ENCODE measurements around the gene STK32C. TPM values are rescaled to one million over a fixed set of nuclear protein-coding genes. Genes with fewer than 3 reads are reported as not detected.

STK32C gene
- total RNA-seq, 1 donor from 2014 or later: 21.5 TPM

DNA sequence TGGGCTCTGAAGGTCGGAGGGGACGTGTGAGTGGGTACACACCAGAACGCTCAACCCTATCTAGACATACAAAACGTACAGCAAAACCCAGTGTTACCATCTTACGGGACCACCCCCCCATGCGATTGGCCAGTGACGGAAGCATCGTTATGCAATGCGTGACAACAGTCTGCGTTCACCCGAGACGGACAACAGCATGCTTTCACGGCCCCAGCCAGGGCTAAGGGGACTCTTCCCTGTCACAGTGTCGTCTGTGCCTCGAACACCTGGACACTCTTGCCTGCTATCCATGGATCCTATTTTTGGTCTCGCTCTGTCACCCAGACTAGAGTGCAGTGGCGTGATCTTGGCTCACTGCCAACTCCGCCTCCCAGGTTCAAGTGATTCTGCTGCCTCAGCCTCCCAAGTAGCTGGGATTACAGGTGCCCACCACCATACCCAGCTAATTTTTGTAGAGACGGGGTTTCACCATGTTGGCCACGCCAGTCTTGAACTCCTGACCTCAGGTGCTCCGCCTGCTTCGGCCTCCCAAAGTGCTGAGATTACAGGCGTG is 97.7 kb downstream of the STK32C start:
- DNase-seq: no peak

GRCh38 chr10:132209130-132209529 is 98.6 kb downstream of the STK32C start:
- no peak for DNase-seq

DNA sequence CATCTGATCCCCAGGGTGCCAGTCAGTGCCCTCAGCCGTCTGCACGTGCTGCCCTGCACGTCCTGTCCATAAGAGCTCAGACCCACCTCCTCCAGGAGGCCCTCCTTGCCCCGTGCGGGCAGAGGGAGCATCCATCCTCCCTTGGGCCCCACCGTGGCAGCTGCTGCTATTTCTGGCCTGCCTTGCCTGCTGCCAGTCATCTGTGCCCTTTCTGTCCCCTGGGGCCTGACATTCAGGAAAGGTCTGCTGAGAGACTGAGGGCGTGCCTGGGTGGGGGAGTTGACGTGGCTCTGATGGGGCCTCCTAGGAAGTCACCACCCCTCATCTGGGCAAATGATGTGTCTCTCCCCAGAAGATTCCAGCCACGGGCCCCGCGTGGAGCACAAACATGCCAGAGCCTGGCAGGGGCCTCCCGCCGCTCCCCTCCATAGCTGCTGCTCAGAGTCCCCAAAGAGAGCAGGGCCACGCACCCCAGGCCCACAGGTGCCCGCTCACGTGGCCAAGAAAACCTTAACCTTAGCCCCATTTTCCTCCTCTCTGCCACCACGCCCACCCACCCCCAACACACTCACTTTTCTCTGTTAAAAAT is 99.2 kb downstream of the STK32C start:
- no peak for DNase-seq

GRCh38 chr10:132207536-132208461 is 100.0 kb downstream of the STK32C start:
- no peak for DNase-seq

DNA sequence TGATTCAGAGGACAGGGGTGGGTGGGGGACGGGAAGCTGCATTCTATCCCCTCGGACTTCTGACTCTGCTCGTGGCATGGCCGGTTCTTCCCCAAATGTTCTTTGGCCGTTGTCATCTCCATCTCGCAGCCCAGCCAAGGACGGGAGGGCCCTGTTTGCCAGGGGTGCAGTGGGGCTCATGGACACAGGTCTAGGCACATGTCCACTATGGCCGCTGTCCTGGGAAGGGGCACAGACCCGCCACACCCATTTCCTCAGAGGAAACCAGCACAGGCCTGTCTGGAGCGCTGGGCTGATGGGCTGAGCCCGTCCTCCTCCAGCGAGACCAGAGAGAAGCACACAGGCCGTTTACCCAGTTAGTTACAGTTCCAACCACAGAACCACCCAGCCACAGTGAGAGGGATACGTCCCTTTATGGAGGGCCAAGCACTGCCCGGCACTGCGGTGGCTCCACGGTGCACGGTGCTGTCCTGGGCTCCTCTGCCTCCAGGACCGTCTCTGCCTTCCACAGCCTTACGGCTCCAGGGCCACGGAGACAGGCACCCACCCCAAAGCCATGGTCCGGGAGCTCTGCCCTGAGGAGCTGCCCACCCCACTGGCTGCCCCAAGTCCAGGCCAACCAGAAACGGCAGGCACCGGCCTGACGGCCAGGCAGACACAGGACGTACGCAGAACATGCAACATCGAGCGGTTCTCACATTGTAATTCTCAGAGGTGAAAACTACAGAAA is 100.8 kb downstream of the STK32C start:
- no peak for DNase-seq

DNA sequence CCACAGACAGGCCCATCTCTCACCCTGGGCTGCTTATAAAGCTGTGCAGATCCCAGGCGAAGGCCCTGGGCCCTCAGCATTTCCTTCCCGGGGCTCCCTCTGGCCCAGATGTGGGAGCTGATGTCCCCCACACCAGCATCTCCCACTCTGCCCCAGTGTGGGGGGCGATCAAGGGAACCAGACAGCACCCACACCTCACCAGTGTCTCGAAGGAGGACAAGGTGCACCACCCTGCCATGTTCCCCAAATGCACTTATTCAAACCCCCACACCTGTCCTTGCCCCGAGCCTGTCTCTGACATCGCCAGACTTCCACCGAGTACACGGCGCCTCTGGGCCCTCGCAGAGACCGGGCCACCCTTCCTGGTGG is 101.4 kb downstream of the STK32C start:
- no peak for DNase-seq

DNA sequence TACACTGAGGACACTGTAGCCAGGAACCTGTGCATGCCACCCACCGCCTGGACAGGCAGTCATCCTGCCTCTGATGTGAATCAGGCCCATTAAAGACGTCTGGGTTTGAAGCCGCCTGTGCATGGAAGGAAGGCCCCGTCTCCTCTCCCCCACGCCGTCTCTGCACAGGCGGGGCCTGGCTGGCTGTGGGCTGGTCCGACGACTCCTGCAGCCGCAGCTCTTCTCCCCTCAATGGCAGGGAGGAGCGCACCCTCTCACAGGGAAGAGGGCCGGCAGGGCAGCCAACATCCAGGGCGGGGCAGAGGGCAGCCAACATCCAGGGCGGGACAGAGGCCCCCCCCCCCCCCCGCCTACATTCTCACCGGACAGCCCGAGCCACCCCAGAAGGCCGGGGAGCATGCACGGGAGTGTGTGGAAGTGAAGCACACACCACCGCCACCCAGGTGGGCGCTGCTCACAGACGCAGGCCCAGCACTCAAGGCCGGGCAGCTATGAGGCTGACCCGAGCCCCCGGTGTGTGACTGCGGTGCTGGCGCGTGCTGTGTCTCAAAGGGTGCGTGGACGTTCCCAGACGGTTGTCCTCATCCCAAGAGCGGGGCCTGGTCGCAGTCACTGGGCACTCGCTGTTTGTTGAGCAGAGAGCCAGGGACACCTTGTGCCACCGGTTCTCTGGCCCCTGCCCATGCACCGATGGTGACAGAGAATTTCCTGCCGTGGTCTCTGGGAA is 101.9 kb downstream of the STK32C start:
- DNase-seq: no peak

GRCh38 chr10:132204781-132205473 is 102.8 kb downstream of the STK32C start:
- no peak for DNase-seq

GRCh38 chr10:132204078-132204780 is 103.5 kb downstream of the STK32C start:
- DNase-seq: no peak

DNA sequence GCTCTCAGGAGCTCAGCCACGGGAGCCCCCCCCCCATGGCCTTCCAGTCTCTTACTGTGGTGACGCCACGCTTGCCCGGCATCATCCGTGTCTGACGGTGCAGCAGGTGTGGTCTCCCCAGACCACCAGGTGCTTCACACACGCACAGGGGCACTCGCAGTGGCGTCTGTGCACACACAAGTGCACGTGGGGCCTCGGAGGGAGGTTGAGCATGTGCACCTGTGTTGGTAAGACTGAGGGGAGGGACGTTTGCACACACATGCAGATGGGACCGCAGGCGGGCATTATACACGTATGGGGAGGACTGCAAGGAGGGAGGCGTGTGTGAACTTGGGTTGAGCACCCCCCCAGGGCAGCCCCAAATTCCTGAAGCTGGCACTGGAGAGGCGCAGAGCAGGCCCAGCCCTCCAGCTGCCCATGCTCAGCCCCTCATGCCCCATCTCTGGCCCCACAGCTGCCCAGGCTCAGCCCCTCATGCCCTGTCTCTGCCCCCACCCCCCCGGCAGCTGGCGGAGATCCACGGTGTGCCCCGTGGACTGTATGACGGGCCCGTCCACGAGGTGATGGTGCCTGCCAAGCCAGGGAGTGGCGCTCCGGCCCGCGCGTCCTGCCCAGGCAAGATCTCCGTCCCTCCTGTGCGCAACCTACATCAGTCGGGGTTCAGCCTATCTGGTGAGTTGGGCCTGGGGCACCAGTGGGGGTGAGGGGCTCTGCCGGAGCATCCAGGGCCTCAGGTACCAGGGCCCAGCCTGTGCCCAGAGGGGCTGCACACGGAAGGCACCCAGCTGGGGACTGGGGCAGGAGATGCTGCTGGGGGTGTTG is 104.3 kb downstream of the STK32C start:
- no peak for DNase-seq

- no peak for DNase-seq
These were observed 105.4 kb downstream of the STK32C start for GRCh38 chr10:132202070-132202970.

GRCh38 chr10:132201111-132201969 is 106.4 kb downstream of the STK32C start:
- no peak for DNase-seq

- no peak for DNase-seq
These were observed 107.2 kb downstream of the STK32C start for GRCh38 chr10:132200344-132201110.

GRCh38 chr10:132199854-132200311 is 107.9 kb downstream of the STK32C start:
- DNase-seq: no peak

DNA sequence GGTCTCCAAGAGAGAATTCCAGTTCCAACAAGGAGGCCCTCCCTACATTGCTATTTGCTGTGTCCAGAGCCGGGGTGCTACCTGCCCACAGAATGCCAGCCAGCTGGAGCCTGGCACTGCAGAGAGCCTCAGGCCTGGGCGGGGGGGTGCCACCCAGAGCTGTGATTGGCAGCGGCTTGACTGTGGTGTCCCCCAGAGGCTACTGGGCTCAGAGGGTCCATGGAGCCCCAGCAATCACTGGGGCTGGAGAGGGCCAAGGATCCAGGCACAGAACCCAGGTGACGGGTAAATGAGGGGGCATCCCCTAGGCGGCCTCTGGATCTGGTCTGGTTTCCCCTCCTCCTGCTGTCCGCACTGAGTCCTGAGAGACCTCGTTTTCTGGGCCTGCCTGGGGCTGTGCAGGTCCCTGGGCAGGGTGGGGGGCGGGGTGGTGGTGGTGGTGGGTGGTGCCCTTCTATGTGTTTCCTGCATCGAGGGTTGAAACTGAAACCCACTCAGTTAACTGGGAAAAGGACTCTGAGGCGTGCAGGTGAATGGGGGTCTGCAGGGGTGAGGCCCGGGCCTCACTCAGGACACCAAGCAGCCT is 108.4 kb downstream of the STK32C start:
- no peak for DNase-seq

GRCh38 chr10:132198381-132199181 is 109.2 kb downstream of the STK32C start:
- no peak for DNase-seq

Measured in occipital lobe (tissue), 2 donors.